A549 treated with AZD9567 at 1 μM for 4 hours (cell line): ENCODE measurements around the gene NRSN2. TPM values are rescaled to one million over a fixed set of nuclear protein-coding genes. Genes with fewer than 3 reads are reported as not detected.

Experiments
- total RNA-seq: library from RNA; stranded (reverse); fragments of 200-300 nt; extraction: Qiagen RNA extraction; gene quantifications from 5 replicates; pipeline ENCODE4 v1.2.3, GENCODE V29; 2022; ENCODE audit not compliant: insufficient read depth

NRSN2 gene
- total RNA-seq: 43.7 to 61.6 TPM (median 60.4 TPM) in 5 replicates

GRCh38 chr20:346640-347316 lies at the start of gene NRSN2:
NRSN2 (plus strand) TSS chr20:347111; CDS start chr20:349644, 2,533 bp downstream.

GRCh38 chr20:325045-325888 lies 21.6 kb upstream of the NRSN2 start, which contains the start of gene SOX12:
SOX12 (plus strand) TSS chr20:325552; CDS start chr20:325925, 373 bp downstream.

Other genes with a start within 250 kb of the NRSN2 start
- gene DEFB126, start 204.5 kb upstream of the NRSN2 start, total RNA-seq: not detected in 5 replicates
- gene DEFB127, start 189.7 kb upstream of the NRSN2 start, total RNA-seq: not detected in 5 replicates
- gene DEFB128, start 157.4 kb upstream of the NRSN2 start, total RNA-seq: not detected in 5 replicates
- gene DEFB129, start 119.9 kb upstream of the NRSN2 start, total RNA-seq: not detected in 5 replicates
- gene DEFB132, start 89.4 kb upstream of the NRSN2 start, total RNA-seq: not detected in 5 replicates
- gene C20orf96, start 56.4 kb upstream of the NRSN2 start, total RNA-seq: 5.8 to 11.7 TPM (median 11.3 TPM) in 5 replicates
- 19.0 to 23.4 TPM (median 23.2 TPM) in 5 replicates for gene ZCCHC3, start 49.5 kb upstream of the NRSN2 start, total RNA-seq
- 15.3 to 25.9 TPM (median 23.7 TPM) in 5 replicates for gene SOX12, start 21.6 kb upstream of the NRSN2 start, total RNA-seq
- gene TRIB3, start 33.6 kb downstream of the NRSN2 start, total RNA-seq: 42.0 to 50.0 TPM (median 46.9 TPM) in 5 replicates
- 121 to 142 TPM (median 137 TPM) in 5 replicates for gene RBCK1, start 61.2 kb downstream of the NRSN2 start, total RNA-seq
- 35.2 to 42.6 TPM (median 36.7 TPM) in 5 replicates for gene TBC1D20, start 115.4 kb downstream of the NRSN2 start, total RNA-seq
- gene CSNK2A1, start 196.7 kb downstream of the NRSN2 start, total RNA-seq: 132 to 236 TPM (median 147 TPM) in 5 replicates